Spleen (tissue), 7 donors: Measurements from ENCODE around the gene NECTIN1.

Experiments
- CTCF ChIP-seq, 11 experiments: fragments of 200-600 bp in 7 of 11; fragments of 450-650 bp in 4 of 11; sonication (generic) in 4 of 11; IDR thresholded peaks in 8 of 11; conservative IDR thresholded peaks in 3 of 11; 1 replicate in 7 of 11; 2 replicates in 4 of 11; pipeline versions ENCODE4 v1.4.0 to v1.8.0; 2016 to 2021; ENCODE audit warnings: antibody characterized with exemption in 11 of 11, inconsistent platforms in 4 of 11, mild to moderate bottlenecking in 1 of 11
- POLR2AphosphoS5 ChIP-seq, 3 donors: sonication (generic); formaldehyde crosslinking; IDR thresholded peaks; one replicate each; pipeline ENCODE4 v1.5.1; 2017; ENCODE audit warnings: antibody characterized with exemption in 3 of 3
- donor health status: DM: no; HTN: no; CAD: no; lungs with moderate emphysema.
- donor health status: DM: no; HTN: no; CAD: no.
- donor health status: DM: no; HTN: no; CAD: no.

- TF ChIP-seq CTCF (IDR thresholded peaks at IDR 0.05 in 8 of 11, conservative IDR thresholded peaks at IDR 0.05 in 3 of 11): no peak
- TF ChIP-seq POLR2AphosphoS5 (IDR thresholded peaks at IDR 0.05): no peak
Measured at GRCh38 chr11:119607726-119608125, 121.3 kb downstream of the NECTIN1 start.
